ENCODE measurements around the gene CCDC87.

DNA sequence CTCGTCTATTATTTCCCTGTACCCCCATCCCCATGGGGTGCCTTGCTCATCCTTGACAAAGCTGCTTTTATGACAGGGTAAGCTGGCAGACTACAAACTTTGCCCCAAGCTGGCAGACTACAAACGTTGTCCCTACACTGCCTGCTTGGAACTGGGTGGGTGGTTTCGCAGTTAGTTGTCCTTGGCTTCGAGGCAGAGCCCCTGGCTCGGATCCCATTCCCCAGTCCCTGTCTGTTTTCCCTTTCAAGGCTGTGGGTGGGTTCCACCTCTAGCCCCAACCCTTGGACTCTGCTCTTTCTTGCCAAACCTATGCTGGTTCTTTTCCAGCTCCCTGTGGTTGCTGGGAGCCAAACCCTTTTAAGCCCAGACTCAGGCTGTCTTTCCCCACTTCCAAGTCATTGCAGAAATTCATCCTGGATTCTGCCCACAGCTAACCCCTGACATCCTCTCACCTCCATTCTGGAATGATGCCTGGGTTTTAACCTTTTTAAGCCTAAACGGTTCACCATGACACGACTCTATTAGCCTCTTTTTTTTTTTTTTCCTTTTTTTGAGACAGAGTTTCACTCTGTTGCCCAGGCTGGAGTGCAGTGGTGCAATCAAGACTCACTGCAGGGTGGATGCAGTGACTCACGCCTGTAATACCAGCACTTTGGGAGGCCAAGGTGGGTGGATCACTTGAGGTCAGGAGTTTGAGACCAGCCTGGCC, 14.4 kb upstream of the CCDC87 start:
- TF ChIP-seq CTCF (IDR thresholded peaks at IDR 0.05; ENCODE audit: extremely low read depth in 1 of 2, insufficient read depth in 1 of 2, low read depth in 1 of 2, low read length in 2 of 2) (no peak), POLR2A (IDR thresholded peaks at IDR 0.05; ENCODE audit: low read depth, low read length) (no peak), EZH2 (IDR thresholded peaks at IDR 0.05; ENCODE audit: borderline replicate concordance, low read depth, low read length, severe bottlenecking) (no peak), JUN (IDR thresholded peaks at IDR 0.05; ENCODE audit: borderline replicate concordance, insufficient read depth, insufficient read length, low read depth) (no peak), POLR2AphosphoS5 (IDR thresholded peaks at IDR 0.05; ENCODE audit: insufficient read depth, low read depth, low read length) (no peak), FOS (IDR thresholded peaks at IDR 0.05; ENCODE audit: borderline replicate concordance, insufficient read depth, low read length) (no peak), MYC (IDR thresholded peaks at IDR 0.05; ENCODE audit: low read depth, low read length) (no peak), GATA2 (IDR thresholded peaks at IDR 0.05; ENCODE audit: insufficient read depth, insufficient read length, low read depth, low read length) (no peak)
- TF ChIP-seq, protein P1, sequence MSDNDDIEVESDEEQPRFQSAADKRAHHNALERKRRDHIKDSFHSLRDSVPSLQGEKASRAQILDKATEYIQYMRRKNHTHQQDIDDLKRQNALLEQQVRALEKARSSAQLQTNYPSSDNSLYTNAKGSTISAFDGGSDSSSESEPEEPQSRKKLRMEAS (IDR thresholded peaks at IDR 0.05; ENCODE audit: insufficient read depth, insufficient read length) = no peak
